MM.1S (cell line): ENCODE data around the gene ACSS1.

ENCODE experiments used
- DNase-seq: peaks from one replicate; pipeline ENCODE4 v3.0.0-alpha.2; 2015
- H2AFZ ChIP-seq: fragments of 300-600 bp; sonication (generic); 2 replicates; pipeline ENCODE4 v1.6.0; 2016; ENCODE audit warnings: antibody characterized with exemption, low read length
- H3F3A ChIP-seq: fragments of 300-600 bp; sonication (generic); 2 replicates; pipeline ENCODE4 v1.6.1; 2016; ENCODE audit warnings: mild to moderate bottlenecking, antibody characterized with exemption, low read length, moderate library complexity, mixed read lengths; ENCODE audit not compliant: insufficient read depth
- H3K27ac ChIP-seq: fragments of 300-600 bp; sonication (generic); 2 replicates; pipeline ENCODE4 v1.5.1; 2016; ENCODE audit warnings: mild to moderate bottlenecking, low read length
- H3K27me3 ChIP-seq: fragments of 300-600 bp; sonication (generic); replicated peaks from 2 replicates; pipeline ENCODE4 v1.6.0; 2016; ENCODE audit warnings: low read length; ENCODE audit not compliant: insufficient read depth
- H3K36me3 ChIP-seq: fragments of 300-600 bp; sonication (generic); replicated peaks from 2 replicates; pipeline ENCODE4 v1.6.1; 2016; ENCODE audit warnings: mild to moderate bottlenecking, low read length, mixed read lengths; ENCODE audit not compliant: insufficient read depth
- H3K4me1 ChIP-seq: fragments of 300-600 bp; sonication (generic); 2 replicates; pipeline ENCODE4 v1.6.1; 2016; ENCODE audit warnings: low read length, mixed read lengths
- H3K4me2 ChIP-seq: fragments of 300-600 bp; sonication (generic); 2 replicates; pipeline ENCODE4 v1.6.0; 2016; ENCODE audit warnings: low read depth, low read length
- H3K4me3 ChIP-seq: fragments of 300-600 bp; sonication (generic); 2 replicates; pipeline ENCODE4 v1.5.1; 2016; ENCODE audit warnings: low read length, mixed read lengths
- H3K79me2 ChIP-seq: fragments of 300-600 bp; sonication (generic); 2 replicates; pipeline ENCODE4 v1.6.1; 2016; ENCODE audit warnings: mixed run types, low read length, mixed read lengths
- H3K9ac ChIP-seq: fragments of 300-600 bp; sonication (generic); 2 replicates; pipeline ENCODE4 v1.6.1; 2016; ENCODE audit warnings: low read length, mixed read lengths
- H3K9me2 ChIP-seq: fragments of 300-600 bp; sonication (generic); replicated peaks from 2 replicates; pipeline ENCODE4 v1.6.1; 2016; ENCODE audit warnings: mild to moderate bottlenecking, low read length, mixed read lengths; ENCODE audit not compliant: insufficient read depth
- H3K9me3 ChIP-seq: fragments of 300-600 bp; sonication (generic); replicated peaks from 2 replicates; pipeline ENCODE4 v1.6.1; 2016; ENCODE audit warnings: mild to moderate bottlenecking, low read length, mixed read lengths; ENCODE audit not compliant: insufficient read depth
- H4K20me1 ChIP-seq: fragments of 300-600 bp; sonication (generic); 2 replicates; pipeline ENCODE4 v1.6.1; 2016; ENCODE audit warnings: mild to moderate bottlenecking, low read length, moderate library complexity, mixed read lengths; ENCODE audit not compliant: insufficient read depth
- CTCF ChIP-seq: fragments of 300-600 bp; sonication (generic); IDR thresholded peaks from 2 replicates; pipeline ENCODE4 v1.5.1; 2016; ENCODE audit warnings: antibody characterized with exemption, low read length, mixed read lengths
- EZH2 ChIP-seq: fragments of 300-600 bp; sonication (generic); optimal IDR thresholded peaks from 2 replicates; pipeline ENCODE3; 2017; ENCODE audit warnings: low read depth, mild to moderate bottlenecking, antibody characterized with exemption, low read length, mixed read lengths
- EZH2phosphoT487 ChIP-seq: fragments of 300-600 bp; sonication (generic); IDR thresholded peaks from 2 replicates; pipeline ENCODE4 v1.6.1; 2018; ENCODE audit warnings: antibody characterized with exemption, low read length

Gene ACSS1

GRCh38 chr20:24962182-24962492, 95.8 kb downstream of the ACSS1 start:
- H3K4me1 ChIP-seq: no peaks in the 10 kb centered on the region
- H4K20me1 ChIP-seq: no peaks in the 10 kb centered on the region
- no peaks in the 10 kb centered on the region for H3K9me2 ChIP-seq
- no peaks in the 10 kb centered on the region for H3K27me3 ChIP-seq
- 0 out of 2 replicates have a peak, but pooled peaks cover 3% of the 10 kb centered on the region for H3K36me3 ChIP-seq
- H3K4me3 ChIP-seq: no peak overlapping the region
- H3K27ac ChIP-seq: no peak overlapping the region
- no peaks in the 10 kb centered on the region for H3K79me2 ChIP-seq
- no peaks in the 10 kb centered on the region for H3K9me3 ChIP-seq
- no peaks in the 10 kb centered on the region for H3F3A ChIP-seq
- TF ChIP-seq CTCF: no peak
- no peak for TF ChIP-seq EZH2phosphoT487
- no peak for TF ChIP-seq EZH2
- H3K9ac ChIP-seq: no peak overlapping the region
- DNase-seq: no peak
- no peak overlapping the region for H2AFZ ChIP-seq
- H3K4me2 ChIP-seq: no peak overlapping the region

- Histone ChIP-seq H3K9me2 (no peaks in the 10 kb centered on the region), H3K27me3 (no peaks in the 10 kb centered on the region), H3F3A (no peaks in the 10 kb centered on the region), H4K20me1 (no peaks in the 10 kb centered on the region), H3K4me3 (no peak overlapping the region), H3K9me3 (no peaks in the 10 kb centered on the region), H3K4me2 (no peak overlapping the region), H3K9ac (no peak overlapping the region), H3K4me1 (no peaks in the 10 kb centered on the region), H2AFZ (no peak overlapping the region), H3K79me2 (no peaks in the 10 kb centered on the region), H3K27ac (no peak overlapping the region), H3K36me3 (0 out of 2 replicates have a peak, but pooled peaks cover 3% of the 10 kb centered on the region)
- no peak for TF ChIP-seq EZH2
- TF ChIP-seq CTCF: no peak
- no peak for TF ChIP-seq EZH2phosphoT487
- no peak for DNase-seq
Measured at GRCh38 chr20:24961384-24962181, 96.4 kb downstream of the ACSS1 start.

- H3K79me2 ChIP-seq: no peaks in the 10 kb centered on the region
- no peaks in the 10 kb centered on the region for H3K27me3 ChIP-seq
- no peaks in the 10 kb centered on the region for H3K4me1 ChIP-seq
- no peak overlapping the region for H3K4me2 ChIP-seq
- H2AFZ ChIP-seq: no peak overlapping the region
- no peak overlapping the region for H3K27ac ChIP-seq
- no peaks in the 10 kb centered on the region for H3F3A ChIP-seq
- no peak overlapping the region for H3K9ac ChIP-seq
- no peaks in the 10 kb centered on the region for H4K20me1 ChIP-seq
- no peak for TF ChIP-seq CTCF
- TF ChIP-seq EZH2phosphoT487: no peak
- no peak for TF ChIP-seq EZH2
- H3K36me3 ChIP-seq: 0 out of 2 replicates have a peak, but pooled peaks cover 3% of the 10 kb centered on the region
- DNase-seq: no peak
- no peaks in the 10 kb centered on the region for H3K9me2 ChIP-seq
- H3K4me3 ChIP-seq: no peak overlapping the region
- no peaks in the 10 kb centered on the region for H3K9me3 ChIP-seq
Measured at GRCh38 chr20:24960861-24961260, 97.1 kb downstream of the ACSS1 start.
